MM.1S (cell line): ENCODE data around the gene DNAH6.

Source experiments
- DNase-seq: peaks from one replicate; pipeline ENCODE4 v3.0.0-alpha.2; 2015
- H2AFZ ChIP-seq: fragments of 300-600 bp; sonication (generic); 2 replicates; pipeline ENCODE4 v1.6.0; 2016; ENCODE audit warnings: antibody characterized with exemption, low read length
- H3F3A ChIP-seq: fragments of 300-600 bp; sonication (generic); 2 replicates; pipeline ENCODE4 v1.6.1; 2016; ENCODE audit warnings: mild to moderate bottlenecking, antibody characterized with exemption, low read length, moderate library complexity, mixed read lengths; ENCODE audit not compliant: insufficient read depth
- H3K27ac ChIP-seq: fragments of 300-600 bp; sonication (generic); 2 replicates; pipeline ENCODE4 v1.5.1; 2016; ENCODE audit warnings: mild to moderate bottlenecking, low read length
- H3K27me3 ChIP-seq: fragments of 300-600 bp; sonication (generic); replicated peaks from 2 replicates; pipeline ENCODE4 v1.6.0; 2016; ENCODE audit warnings: low read length; ENCODE audit not compliant: insufficient read depth
- H3K36me3 ChIP-seq: fragments of 300-600 bp; sonication (generic); replicated peaks from 2 replicates; pipeline ENCODE4 v1.6.1; 2016; ENCODE audit warnings: mild to moderate bottlenecking, low read length, mixed read lengths; ENCODE audit not compliant: insufficient read depth
- H3K4me1 ChIP-seq: fragments of 300-600 bp; sonication (generic); 2 replicates; pipeline ENCODE4 v1.6.1; 2016; ENCODE audit warnings: low read length, mixed read lengths
- H3K4me2 ChIP-seq: fragments of 300-600 bp; sonication (generic); 2 replicates; pipeline ENCODE4 v1.6.0; 2016; ENCODE audit warnings: low read depth, low read length
- H3K4me3 ChIP-seq: fragments of 300-600 bp; sonication (generic); 2 replicates; pipeline ENCODE4 v1.5.1; 2016; ENCODE audit warnings: low read length, mixed read lengths
- H3K79me2 ChIP-seq: fragments of 300-600 bp; sonication (generic); 2 replicates; pipeline ENCODE4 v1.6.1; 2016; ENCODE audit warnings: mixed run types, low read length, mixed read lengths
- H3K9ac ChIP-seq: fragments of 300-600 bp; sonication (generic); 2 replicates; pipeline ENCODE4 v1.6.1; 2016; ENCODE audit warnings: low read length, mixed read lengths
- H3K9me2 ChIP-seq: fragments of 300-600 bp; sonication (generic); replicated peaks from 2 replicates; pipeline ENCODE4 v1.6.1; 2016; ENCODE audit warnings: mild to moderate bottlenecking, low read length, mixed read lengths; ENCODE audit not compliant: insufficient read depth
- H3K9me3 ChIP-seq: fragments of 300-600 bp; sonication (generic); replicated peaks from 2 replicates; pipeline ENCODE4 v1.6.1; 2016; ENCODE audit warnings: mild to moderate bottlenecking, low read length, mixed read lengths; ENCODE audit not compliant: insufficient read depth
- H4K20me1 ChIP-seq: fragments of 300-600 bp; sonication (generic); 2 replicates; pipeline ENCODE4 v1.6.1; 2016; ENCODE audit warnings: mild to moderate bottlenecking, low read length, moderate library complexity, mixed read lengths; ENCODE audit not compliant: insufficient read depth
- EZH2 ChIP-seq: fragments of 300-600 bp; sonication (generic); optimal IDR thresholded peaks from 2 replicates; pipeline ENCODE3; 2017; ENCODE audit warnings: low read depth, mild to moderate bottlenecking, antibody characterized with exemption, low read length, mixed read lengths
- EZH2phosphoT487 ChIP-seq: fragments of 300-600 bp; sonication (generic); IDR thresholded peaks from 2 replicates; pipeline ENCODE4 v1.6.1; 2018; ENCODE audit warnings: antibody characterized with exemption, low read length
- TF ChIP-seq, protein P1 (sequence below): fragments of 300-600 bp; sonication (generic); IDR thresholded peaks from 2 replicates; pipeline ENCODE4 v1.5.1; 2016; ENCODE audit warnings: antibody characterized with exemption, low read length, mixed read lengths

Gene DNAH6

DNA sequence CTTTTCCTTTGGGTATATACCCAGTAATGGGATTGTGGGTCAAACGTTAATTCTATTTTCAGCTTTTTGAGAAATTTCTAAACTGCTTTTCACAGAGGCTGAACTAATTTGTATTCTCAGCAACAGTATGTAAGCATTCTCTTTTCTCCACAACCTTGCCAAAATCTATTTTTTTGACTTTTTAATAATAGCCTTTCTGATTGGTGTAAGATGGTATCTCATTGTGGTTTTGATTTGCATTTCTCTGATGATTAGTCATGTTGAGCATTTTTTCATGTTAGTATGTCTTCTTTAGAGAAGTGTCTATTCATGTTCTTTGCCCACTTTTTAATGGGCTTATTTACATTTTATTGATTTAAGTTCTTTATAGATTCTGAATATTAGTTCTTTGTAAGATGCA is 219.1 kb downstream of the DNAH6 start:
- H3K4me1 ChIP-seq = no peaks in the 10 kb centered on the region
- no peaks in the 10 kb centered on the region for H3F3A ChIP-seq
- TF ChIP-seq EZH2 (no peak), EZH2phosphoT487 (no peak)
- TF ChIP-seq, protein P1, sequence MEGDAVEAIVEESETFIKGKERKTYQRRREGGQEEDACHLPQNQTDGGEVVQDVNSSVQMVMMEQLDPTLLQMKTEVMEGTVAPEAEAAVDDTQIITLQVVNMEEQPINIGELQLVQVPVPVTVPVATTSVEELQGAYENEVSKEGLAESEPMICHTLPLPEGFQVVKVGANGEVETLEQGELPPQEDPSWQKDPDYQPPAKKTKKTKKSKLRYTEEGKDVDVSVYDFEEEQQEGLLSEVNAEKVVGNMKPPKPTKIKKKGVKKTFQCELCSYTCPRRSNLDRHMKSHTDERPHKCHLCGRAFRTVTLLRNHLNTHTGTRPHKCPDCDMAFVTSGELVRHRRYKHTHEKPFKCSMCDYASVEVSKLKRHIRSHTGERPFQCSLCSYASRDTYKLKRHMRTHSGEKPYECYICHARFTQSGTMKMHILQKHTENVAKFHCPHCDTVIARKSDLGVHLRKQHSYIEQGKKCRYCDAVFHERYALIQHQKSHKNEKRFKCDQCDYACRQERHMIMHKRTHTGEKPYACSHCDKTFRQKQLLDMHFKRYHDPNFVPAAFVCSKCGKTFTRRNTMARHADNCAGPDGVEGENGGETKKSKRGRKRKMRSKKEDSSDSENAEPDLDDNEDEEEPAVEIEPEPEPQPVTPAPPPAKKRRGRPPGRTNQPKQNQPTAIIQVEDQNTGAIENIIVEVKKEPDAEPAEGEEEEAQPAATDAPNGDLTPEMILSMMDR = no peak
- no peak overlapping the region for H3K9ac ChIP-seq
- H3K9me2 ChIP-seq = no peaks in the 10 kb centered on the region
- no peaks in the 10 kb centered on the region for H3K36me3 ChIP-seq
- no peak overlapping the region for H3K4me2 ChIP-seq
- H3K27me3 ChIP-seq = no peaks in the 10 kb centered on the region
- H3K79me2 ChIP-seq = no peaks in the 10 kb centered on the region
- H3K27ac ChIP-seq = no peak overlapping the region
- no peak overlapping the region for H3K4me3 ChIP-seq
- H4K20me1 ChIP-seq = no peaks in the 10 kb centered on the region
- H2AFZ ChIP-seq = no peak overlapping the region
- H3K9me3 ChIP-seq = no peaks in the 10 kb centered on the region
- DNase-seq = no peak

DNA sequence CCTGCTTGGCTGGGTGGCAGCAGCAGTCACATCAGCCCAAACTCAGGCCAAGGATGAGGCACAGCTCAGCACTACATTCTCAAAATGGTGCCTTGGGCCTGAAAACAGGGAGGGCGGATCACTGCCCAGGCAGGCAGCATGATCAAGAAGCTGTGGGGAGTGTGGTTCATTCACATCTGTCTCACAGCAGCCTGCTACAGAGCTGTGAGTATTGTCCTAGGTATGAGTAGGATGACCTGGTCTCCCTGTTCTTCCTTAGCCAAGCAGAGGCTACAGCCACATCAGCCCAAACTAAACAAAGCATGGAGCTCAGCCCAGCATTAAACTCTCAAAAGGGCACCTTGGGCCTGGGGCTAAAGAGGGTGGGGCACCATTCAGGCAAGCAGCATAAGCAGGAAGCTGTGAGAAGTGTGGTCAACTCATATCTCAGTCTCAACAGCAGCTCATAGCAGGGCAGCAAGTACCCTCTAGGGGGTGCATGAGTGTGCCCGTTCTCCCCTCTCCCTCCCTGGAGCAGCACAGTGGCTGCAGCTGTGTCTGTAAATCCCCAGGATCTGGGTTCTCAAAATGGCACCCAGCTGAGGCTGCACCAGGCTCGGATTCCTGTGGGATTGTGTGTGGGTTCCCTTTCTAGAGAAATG is 225.0 kb downstream of the DNAH6 start:
- Histone ChIP-seq H3K9me3 (no peaks in the 10 kb centered on the region), H4K20me1 (no peaks in the 10 kb centered on the region), H3K9ac (no peak overlapping the region), H3K79me2 (no peaks in the 10 kb centered on the region), H3K27ac (no peak overlapping the region), H3K4me1 (peaks cover 9% of the 10 kb centered on the region; the same call in 1 of the 2 replicates), H3K36me3 (no peaks in the 10 kb centered on the region), H3K9me2 (no peaks in the 10 kb centered on the region), H3F3A (no peaks in the 10 kb centered on the region), H2AFZ (no peak overlapping the region), H3K4me3 (no peak overlapping the region), H3K27me3 (no peaks in the 10 kb centered on the region), H3K4me2 (no peak overlapping the region)
- TF ChIP-seq, protein P1 = peak; percentile 55
- no peak for TF ChIP-seq EZH2
- peak; percentile 46 for DNase-seq

DNA sequence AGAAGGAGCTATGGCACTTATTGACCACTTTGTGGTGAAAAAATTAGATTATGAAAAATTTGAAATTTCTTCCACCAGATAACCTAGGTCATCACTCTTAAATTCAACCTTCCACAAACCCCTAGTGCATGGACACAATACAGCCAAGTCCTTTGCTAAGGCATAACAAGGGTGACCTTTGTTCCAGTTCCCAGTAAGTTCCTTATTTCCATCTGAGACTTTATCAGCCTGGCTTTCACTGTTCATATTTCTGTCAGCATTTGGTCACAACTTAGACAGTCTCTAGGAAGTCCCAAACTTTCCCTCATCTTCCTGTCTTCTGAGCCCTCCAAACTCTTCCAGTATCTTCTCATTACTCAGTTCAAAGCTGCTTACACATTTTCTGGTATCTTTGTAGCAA is 232.0 kb downstream of the DNAH6 start:
- Histone ChIP-seq H3K27ac (no peak overlapping the region), H3K27me3 (no peaks in the 10 kb centered on the region), H3K36me3 (no peaks in the 10 kb centered on the region), H2AFZ (no peak overlapping the region), H3K9me2 (no peaks in the 10 kb centered on the region), H3K4me1 (no peaks in the 10 kb centered on the region), H4K20me1 (no peaks in the 10 kb centered on the region), H3K4me2 (no peak overlapping the region), H3K79me2 (no peaks in the 10 kb centered on the region), H3K9ac (no peak overlapping the region), H3K4me3 (no peak overlapping the region), H3F3A (no peaks in the 10 kb centered on the region), H3K9me3 (no peaks in the 10 kb centered on the region)
- no peak for DNase-seq
- TF ChIP-seq EZH2 = no peak
- no peak for TF ChIP-seq EZH2phosphoT487
- TF ChIP-seq, protein P1 = no peak
